WTC11 (cell line): ENCODE results near the gene LTBP2.

Experiments
- CREB1 ChIP-seq: sonication (generic); formaldehyde crosslinking; IDR thresholded peaks from 2 replicates; pipeline ENCODE4 v1.8.0; 2023; ENCODE audit warnings: mild to moderate bottlenecking, missing genetic modification reagents
- CTCF ChIP-seq: fragments of 200-600 bp; IDR thresholded peaks from 2 replicates; pipeline ENCODE4 v1.8.0; 2022; ENCODE audit warnings: antibody characterized with exemption
- JUN ChIP-seq: sonication (generic); formaldehyde crosslinking; IDR thresholded peaks from 2 replicates; pipeline ENCODE4 v1.8.0; 2023; ENCODE audit warnings: mild to moderate bottlenecking, missing genetic modification reagents
- MAX ChIP-seq: sonication (generic); formaldehyde crosslinking; IDR thresholded peaks from 2 replicates; pipeline ENCODE4 v1.8.0; 2022; ENCODE audit warnings: mild to moderate bottlenecking, missing genetic modification reagents

- TF ChIP-seq CTCF (no peak), JUN (CRISPR knock-in tag) (no peak), CREB1 (no peak), MAX (CRISPR knock-in tag) (no peak)
Measured at GRCh38 chr14:74528886-74529285, 83.2 kb downstream of the LTBP2 start.
